Bronchial epithelial cell (primary cell): Measurements from ENCODE around the gene FKBP2. TPM values are rescaled to one million over a fixed set of nuclear protein-coding genes. Genes with fewer than 3 reads are reported as not detected.
A peak's percentile ranks its signal among the peaks of the same experiment; 100 is the strongest.

ENCODE experiments used
- DNase-seq: peaks from one replicate; pipeline ENCODE4 v3.0.0-alpha.2; 2010; ENCODE audit warnings: low read depth
- FAIRE-seq: peaks from 2 replicates; lab custom pipeline; 2011; peaks lifted over from hg19 to GRCh38; lab: Jason Lieb, UNC
- H3K27me3 ChIP-seq: 2 replicates; pipeline ENCODE4 v1.5.1; 2011; ENCODE audit warnings: low read length; ENCODE audit not compliant: control insufficient read depth, insufficient read depth
- H3K36me3 ChIP-seq: 2 replicates; pipeline ENCODE4 v1.5.1; 2011; ENCODE audit warnings: low read length; ENCODE audit not compliant: control insufficient read depth, insufficient read depth
- H3K4me3 ChIP-seq: 2 replicates; pipeline ENCODE4 v1.5.1; 2011; ENCODE audit warnings: mild to moderate bottlenecking, low read depth, low read length, control low read depth
- total RNA-seq: library from RNA; depleted of rRNA; stranded (reverse); fragments of >200 nt; gene quantifications from 2 replicates; pipeline ENCODE4 v1.2.1, GENCODE V29; 2014
- TF ChIP-seq, protein P1 (sequence below): IDR thresholded peaks from 2 replicates; pipeline ENCODE4 v1.5.1; 2011; ENCODE audit warnings: mild to moderate bottlenecking, moderate library complexity, low read length, control low read depth, inconsistent platforms; ENCODE audit not compliant: insufficient read depth, severe bottlenecking

Gene FKBP2
- total RNA-seq, 1 donor from 2014 or later, result 45.0 TPM

DNA sequence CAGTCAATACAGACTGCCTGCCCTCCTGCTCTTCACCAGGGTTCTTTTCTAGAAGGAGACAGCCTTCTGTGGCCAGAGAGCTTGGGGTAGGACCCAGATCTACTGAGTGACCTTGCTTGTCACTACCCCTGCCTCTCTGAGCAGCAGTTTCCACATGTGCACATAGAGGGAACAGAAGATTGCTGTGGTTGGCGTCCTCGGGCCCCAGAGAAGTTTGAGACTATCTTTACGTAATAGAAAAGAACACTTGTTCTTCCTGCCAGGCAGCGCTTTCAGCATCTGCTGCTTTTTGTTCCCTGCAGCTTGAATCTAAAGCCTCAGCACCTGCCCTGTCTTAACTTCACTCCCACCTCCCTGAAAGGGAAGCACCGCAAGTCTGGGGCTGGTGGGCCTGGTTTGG lies 1.9 kb upstream of the FKBP2 start:
- Histone ChIP-seq H3K4me3 (no peak overlapping the region), H3K36me3 (peaks cover 8% of the 10 kb centered on the region), H3K27me3 (no peaks in the 10 kb centered on the region)
- TF ChIP-seq, protein P1, sequence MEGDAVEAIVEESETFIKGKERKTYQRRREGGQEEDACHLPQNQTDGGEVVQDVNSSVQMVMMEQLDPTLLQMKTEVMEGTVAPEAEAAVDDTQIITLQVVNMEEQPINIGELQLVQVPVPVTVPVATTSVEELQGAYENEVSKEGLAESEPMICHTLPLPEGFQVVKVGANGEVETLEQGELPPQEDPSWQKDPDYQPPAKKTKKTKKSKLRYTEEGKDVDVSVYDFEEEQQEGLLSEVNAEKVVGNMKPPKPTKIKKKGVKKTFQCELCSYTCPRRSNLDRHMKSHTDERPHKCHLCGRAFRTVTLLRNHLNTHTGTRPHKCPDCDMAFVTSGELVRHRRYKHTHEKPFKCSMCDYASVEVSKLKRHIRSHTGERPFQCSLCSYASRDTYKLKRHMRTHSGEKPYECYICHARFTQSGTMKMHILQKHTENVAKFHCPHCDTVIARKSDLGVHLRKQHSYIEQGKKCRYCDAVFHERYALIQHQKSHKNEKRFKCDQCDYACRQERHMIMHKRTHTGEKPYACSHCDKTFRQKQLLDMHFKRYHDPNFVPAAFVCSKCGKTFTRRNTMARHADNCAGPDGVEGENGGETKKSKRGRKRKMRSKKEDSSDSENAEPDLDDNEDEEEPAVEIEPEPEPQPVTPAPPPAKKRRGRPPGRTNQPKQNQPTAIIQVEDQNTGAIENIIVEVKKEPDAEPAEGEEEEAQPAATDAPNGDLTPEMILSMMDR, result no peak
- DNase-seq (no peak), FAIRE-seq (no peak)

DNA sequence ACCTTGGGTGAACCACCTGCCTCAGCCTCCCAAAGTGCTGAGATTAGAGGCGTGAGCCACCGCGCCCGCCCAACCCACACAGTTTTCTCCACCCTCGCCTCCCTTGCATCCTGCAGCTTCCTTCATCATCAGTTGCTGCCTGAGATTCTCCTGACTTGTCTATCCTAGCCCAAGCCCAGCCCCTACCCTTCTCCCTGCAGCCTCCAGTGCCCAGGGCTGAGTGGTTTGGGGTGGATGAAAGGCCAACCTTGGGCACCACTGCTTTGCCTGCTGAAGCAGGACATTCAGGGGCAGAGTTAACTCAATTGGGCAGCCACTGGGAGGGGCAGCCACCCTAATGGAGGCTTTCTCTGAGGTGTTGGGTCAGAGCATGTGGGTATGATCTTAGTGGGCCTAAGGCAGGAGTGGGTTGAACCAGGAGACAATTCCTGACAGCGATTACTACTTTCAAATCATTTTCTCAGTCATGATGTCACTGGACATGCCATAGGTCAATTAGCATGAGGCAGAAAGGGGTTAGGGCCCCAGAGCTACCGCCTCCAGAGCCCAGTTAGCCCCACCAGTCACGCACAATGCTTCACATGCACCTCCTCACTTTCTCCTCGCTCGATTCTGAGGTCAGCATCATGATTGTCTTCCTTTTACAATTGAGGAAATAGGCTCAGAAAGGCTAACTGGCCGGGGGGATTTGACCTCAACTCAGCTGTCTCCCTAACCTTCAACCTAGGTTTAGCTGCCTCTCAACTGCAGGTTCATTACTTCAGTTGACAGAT lies 1.0 kb upstream of the FKBP2 start:
- DNase-seq, result no peak
- no peak overlapping the region for H3K4me3 ChIP-seq
- FAIRE-seq, result no peak
- H3K27me3 ChIP-seq, result no peaks in the 10 kb centered on the region
- H3K36me3 ChIP-seq, result peaks cover 11% of the 10 kb centered on the region
- TF ChIP-seq, protein P1, result no peak

GRCh38 chr11:64241241-64241490 lies 271 bp downstream of the FKBP2 start:
- FAIRE-seq (no peak), DNase-seq (no peak)
- peaks cover 13% of the 10 kb centered on the region for H3K36me3 ChIP-seq
- peak overlapping the region; percentile 90 for H3K4me3 ChIP-seq
- no peaks in the 10 kb centered on the region for H3K27me3 ChIP-seq
- TF ChIP-seq, protein P1, result no peak

- Histone ChIP-seq H3K4me3 (peak overlapping the region; percentile 90), H3K27me3 (no peaks in the 10 kb centered on the region), H3K36me3 (peaks cover 13% of the 10 kb centered on the region)
- TF ChIP-seq, protein P1, result no peak
- DNase-seq, result peak; percentile 94
- FAIRE-seq, result no peak
These were observed 838 bp downstream of the FKBP2 start for GRCh38 chr11:64241491-64242374.

DNA sequence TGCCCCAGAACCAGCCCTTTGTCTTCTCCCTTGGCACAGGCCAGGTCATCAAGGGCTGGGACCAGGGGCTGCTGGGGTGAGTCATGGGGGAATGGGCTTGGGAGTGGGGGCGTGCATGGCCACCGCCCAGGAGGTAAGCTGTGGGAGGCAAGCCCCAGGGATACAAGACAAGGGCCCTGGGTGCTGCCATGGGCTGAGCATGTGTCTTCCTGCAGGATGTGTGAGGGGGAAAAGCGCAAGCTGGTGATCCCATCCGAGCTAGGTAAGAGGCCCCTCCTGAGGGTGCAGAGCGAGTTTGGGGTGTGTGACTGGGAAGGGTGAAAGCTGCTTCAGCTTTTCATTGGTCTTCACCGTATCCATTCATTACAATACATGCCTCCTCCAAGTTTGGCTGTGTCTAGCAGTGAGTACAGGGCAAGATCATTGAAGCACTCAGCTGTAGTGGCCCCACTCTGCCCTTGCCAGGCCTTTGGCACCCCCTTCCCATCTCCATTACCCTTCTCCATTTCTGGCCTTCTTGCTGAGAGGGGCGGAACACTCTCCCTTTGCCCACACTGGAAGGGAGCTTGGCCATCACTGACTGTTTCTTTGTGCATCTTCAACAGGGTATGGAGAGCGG lies 2.5 kb downstream of the FKBP2 start:
- TF ChIP-seq, protein P1, result no peak
- FAIRE-seq (no peak), DNase-seq (no peak)
- Histone ChIP-seq H3K4me3 (no peak overlapping the region), H3K36me3 (peaks cover 12% of the 10 kb centered on the region), H3K27me3 (no peaks in the 10 kb centered on the region)
